K562 (cell line): ENCODE results near the gene GP1BB. TPM values are rescaled to one million over a fixed set of nuclear protein-coding genes. Genes with fewer than 3 reads are reported as not detected.

Experiments
- KLF1 ChIP-seq: fragments of 450-650 bp; IDR thresholded peaks from 2 replicates; pipeline ENCODE4 v1.6.1; 2016; ENCODE audit warnings: missing genetic modification characterization, missing compliant biosample characterization
- NCOA1 ChIP-seq: fragments of 450-650 bp; IDR thresholded peaks from 2 replicates; pipeline ENCODE4 v1.6.1; 2016; ENCODE audit warnings: low read depth
- POLR3G ChIP-seq: IDR thresholded peaks from 2 replicates; pipeline ENCODE4 v1.6.1; 2011; ENCODE audit not compliant: insufficient read length, insufficient replicate concordance; ENCODE audit errors: extremely low read depth
- SMAD2 ChIP-seq: fragments of 150-350 bp; IDR thresholded peaks from 2 replicates; pipeline ENCODE4 v1.6.1; 2014; ENCODE audit warnings: low read depth, mild to moderate bottlenecking, low read length
- SRSF7 ChIP-seq: fragments of 200-400 bp; formaldehyde crosslinking; optimal IDR thresholded peaks from 2 replicates; pipeline ENCODE3; 2017; ENCODE audit warnings: mild to moderate bottlenecking, low read depth, low read length
- ZNF75A ChIP-seq: fragments of 450-650 bp; formaldehyde crosslinking; IDR thresholded peaks from 2 replicates; pipeline ENCODE4 v1.4.0; 2020; ENCODE audit warnings: mild to moderate bottlenecking
- ZNF79 ChIP-seq: fragments of 250-450 bp; sonication (Bioruptor Pico); IDR thresholded peaks from 2 replicates; pipeline ENCODE4 v1.4.0; 2020; ENCODE audit warnings: low read depth, mild to moderate bottlenecking, moderate library complexity
- polyA plus RNA-seq, 8 experiments: library from polyadenylated mRNA; depleted of rRNA in 4 of 8; stranded (reverse) in 5 of 8; unstranded in 3 of 8; fragments of >200 nt; fragmentation: Nextera tagmentation in 2 of 8; fragmentation: Illumina TruSeq in 1 of 8; extraction: Ambion mirVana in 2 of 8; extraction: Trizol in 1 of 8; gene quantifications; 2 replicates each; pipeline versions ENCODE4 v1.2.1 to v1.2.3, GENCODE V29; 2011 to 2014; ENCODE audit warnings: inconsistent platforms in 1 of 8, missing spikeins in 1 of 8
- total RNA-seq, 7 experiments: library from RNA; depleted of rRNA in 6 of 7; stranded (reverse); fragments of >200 nt in 6 of 7; fragmentation: Illumina TruSeq in 2 of 7; extraction: Trizol in 2 of 7; gene quantifications; 2 replicates each; pipeline versions ENCODE4 v1.2.1 to v1.2.3, GENCODE V29; 2011 to 2021; ENCODE audit warnings: low replicate concordance in 1 of 7
- TF ChIP-seq, protein P1 (sequence below): sonication (generic); formaldehyde crosslinking; IDR thresholded peaks from 2 replicates; pipeline ENCODE4 v1.4.0; 2020; ENCODE audit warnings: mild to moderate bottlenecking, missing genetic modification reagents
- TF ChIP-seq, protein P2 (sequence below), 2 experiments: fragments of 450-650 bp; IDR thresholded peaks; 2 replicates each; pipeline ENCODE4 v1.6.1; 2016; ENCODE audit warnings: mild to moderate bottlenecking in 2 of 2, borderline replicate concordance in 1 of 2, low read depth in 1 of 2, moderate library complexity in 1 of 2
- TF ChIP-seq, protein P3 (sequence below): fragments of 250-450 bp; sonication (Bioruptor Pico); IDR thresholded peaks from 2 replicates; pipeline ENCODE4 v1.8.0; 2021; ENCODE audit warnings: moderate library complexity, mild to moderate bottlenecking, inconsistent platforms
- TF ChIP-seq, protein P4 (sequence below): sonication (generic); formaldehyde crosslinking; IDR thresholded peaks from 2 replicates; pipeline ENCODE4 v1.8.0; 2022; ENCODE audit warnings: mild to moderate bottlenecking, missing genetic modification reagents
- TF ChIP-seq, protein P5 (sequence below): fragments of 450-650 bp; IDR thresholded peaks from 2 replicates; pipeline ENCODE4 v1.7.0; 2016; ENCODE audit warnings: borderline replicate concordance

Gene GP1BB
- total and polyA plus RNA-seq, 9 of the 15 experiments (the other 6 are each of a cell fraction or from before 2014, with no cell fraction given) = 0.69 to 162 (median 2.8) TPM

DNA sequence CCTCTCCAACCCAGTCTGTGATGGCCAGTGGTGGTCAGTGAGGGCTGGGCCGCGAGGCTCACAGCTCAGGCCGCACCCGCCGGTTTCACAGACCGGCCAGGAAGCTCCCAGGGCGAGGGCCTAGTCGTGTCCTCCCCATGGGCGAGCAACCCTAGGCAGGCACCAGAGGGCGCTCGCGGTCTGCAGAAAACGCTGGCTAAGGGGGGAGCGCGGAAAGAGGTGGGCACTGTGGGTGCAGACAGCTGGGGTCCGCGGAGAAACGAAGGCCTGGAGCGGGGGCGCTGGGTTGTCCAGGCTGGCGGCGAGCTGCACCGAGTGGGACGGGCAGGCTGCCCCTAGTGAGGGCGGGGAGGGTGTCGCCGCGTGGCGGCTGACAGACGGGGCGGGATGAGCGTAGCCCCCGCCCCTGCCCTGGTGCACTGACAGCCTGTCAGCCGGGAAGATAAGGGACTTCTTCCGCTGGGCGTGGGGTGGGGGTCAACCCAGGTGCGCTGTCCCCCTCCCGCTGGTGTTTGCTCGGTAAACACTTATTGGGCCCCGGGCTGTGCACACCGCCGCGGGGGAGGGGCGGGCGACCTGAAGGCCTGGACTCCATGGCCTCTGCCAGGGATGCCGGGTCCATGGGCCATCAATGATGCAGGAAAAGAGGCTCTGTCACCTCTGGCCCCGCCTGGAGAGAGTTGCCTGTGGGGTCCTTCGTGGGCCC, 7.5 kb downstream of the GP1BB start (continued):
- TF ChIP-seq ZNF79 (CRISPR knock-in tag) = no peak
- TF ChIP-seq SRSF7 = no peak
- TF ChIP-seq POLR3G = no peak
- TF ChIP-seq, protein P1, sequence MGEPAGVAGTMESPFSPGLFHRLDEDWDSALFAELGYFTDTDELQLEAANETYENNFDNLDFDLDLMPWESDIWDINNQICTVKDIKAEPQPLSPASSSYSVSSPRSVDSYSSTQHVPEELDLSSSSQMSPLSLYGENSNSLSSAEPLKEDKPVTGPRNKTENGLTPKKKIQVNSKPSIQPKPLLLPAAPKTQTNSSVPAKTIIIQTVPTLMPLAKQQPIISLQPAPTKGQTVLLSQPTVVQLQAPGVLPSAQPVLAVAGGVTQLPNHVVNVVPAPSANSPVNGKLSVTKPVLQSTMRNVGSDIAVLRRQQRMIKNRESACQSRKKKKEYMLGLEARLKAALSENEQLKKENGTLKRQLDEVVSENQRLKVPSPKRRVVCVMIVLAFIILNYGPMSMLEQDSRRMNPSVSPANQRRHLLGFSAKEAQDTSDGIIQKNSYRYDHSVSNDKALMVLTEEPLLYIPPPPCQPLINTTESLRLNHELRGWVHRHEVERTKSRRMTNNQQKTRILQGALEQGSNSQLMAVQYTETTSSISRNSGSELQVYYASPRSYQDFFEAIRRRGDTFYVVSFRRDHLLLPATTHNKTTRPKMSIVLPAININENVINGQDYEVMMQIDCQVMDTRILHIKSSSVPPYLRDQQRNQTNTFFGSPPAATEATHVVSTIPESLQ (CRISPR knock-in tag) = no peak
- TF ChIP-seq SMAD2 = no peak
- TF ChIP-seq, protein P2, sequence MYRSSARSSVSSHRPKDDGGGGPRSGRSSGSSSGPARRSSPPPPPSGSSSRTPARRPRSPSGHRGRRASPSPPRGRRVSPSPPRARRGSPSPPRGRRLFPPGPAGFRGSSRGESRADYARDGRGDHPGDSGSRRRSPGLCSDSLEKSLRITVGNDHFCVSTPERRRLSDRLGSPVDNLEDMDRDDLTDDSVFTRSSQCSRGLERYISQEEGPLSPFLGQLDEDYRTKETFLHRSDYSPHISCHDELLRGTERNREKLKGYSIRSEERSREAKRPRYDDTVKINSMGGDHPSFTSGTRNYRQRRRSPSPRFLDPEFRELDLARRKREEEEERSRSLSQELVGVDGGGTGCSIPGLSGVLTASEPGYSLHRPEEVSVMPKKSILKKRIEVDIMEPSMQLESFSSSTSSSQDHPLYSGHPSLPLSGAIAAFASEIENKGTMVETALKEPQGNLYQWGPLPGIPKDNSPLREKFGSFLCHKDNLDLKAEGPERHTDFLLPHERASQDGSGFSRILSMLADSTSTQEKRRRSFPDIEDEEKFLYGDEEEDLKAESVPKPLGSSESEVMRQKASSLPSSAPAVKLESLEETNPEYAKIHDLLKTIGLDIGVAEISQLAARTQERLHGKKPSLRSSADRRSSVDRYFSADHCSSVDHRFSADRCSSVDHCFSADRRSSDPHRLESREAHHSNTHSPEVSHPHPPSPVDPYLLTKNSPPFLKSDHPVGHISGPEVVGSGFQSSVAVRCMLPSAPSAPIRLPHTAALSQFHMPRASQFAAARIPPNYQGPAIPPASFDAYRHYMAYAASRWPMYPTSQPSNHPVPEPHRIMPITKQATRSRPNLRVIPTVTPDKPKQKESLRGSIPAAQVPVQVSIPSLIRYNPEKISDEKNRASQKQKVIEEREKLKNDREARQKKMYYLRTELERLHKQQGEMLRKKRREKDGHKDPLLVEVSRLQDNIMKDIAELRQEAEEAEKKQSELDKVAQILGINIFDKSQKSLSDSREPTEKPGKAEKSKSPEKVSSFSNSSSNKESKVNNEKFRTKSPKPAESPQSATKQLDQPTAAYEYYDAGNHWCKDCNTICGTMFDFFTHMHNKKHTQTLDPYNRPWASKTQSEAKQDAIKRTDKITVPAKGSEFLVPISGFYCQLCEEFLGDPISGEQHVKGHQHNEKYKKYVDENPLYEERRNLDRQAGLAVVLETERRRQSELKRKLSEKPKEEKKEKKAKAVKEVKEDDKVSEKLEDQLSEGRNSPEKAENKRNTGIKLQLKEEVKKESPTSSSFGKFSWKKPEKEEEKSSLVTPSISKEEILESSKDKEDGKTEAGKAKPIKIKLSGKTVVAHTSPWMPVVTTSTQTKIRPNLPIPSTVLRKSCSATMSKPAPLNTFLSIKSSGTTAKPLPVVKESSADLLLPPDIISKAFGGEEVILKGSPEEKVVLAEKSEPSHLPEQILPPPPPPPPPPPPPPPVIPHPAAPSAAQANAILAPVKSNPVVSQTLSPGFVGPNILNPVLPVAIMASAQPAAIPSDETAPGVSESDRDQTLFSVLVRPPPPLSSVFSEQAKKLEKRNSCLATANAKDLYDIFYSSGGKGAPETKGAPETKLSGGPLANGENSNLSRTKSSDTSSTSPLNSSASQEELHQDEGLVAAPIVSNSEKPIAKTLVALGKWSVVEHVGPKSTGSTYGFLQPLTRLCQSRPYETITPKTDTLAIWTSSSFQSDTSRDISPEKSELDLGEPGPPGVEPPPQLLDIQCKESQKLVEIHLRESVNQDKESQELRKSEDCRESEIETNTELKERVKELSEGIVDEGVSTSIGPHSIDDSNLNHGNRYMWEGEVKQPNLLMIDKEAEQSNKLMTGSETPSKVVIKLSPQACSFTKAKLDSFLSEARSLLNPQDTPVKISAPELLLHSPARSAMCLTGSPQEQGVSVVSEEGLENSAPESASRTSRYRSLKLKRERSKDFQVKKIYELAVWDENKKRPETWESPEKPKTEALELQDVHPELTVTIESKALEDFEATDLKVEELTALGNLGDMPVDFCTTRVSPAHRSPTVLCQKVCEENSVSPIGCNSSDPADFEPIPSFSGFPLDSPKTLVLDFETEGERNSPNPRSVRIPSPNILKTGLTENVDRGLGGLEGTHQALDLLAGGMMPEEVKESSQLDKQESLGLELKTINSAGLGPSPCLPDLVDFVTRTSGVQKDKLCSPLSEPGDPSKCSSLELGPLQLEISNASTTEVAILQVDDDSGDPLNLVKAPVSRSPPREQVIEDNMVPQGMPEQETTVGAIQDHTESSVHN (IDR thresholded peaks at IDR 0.05; ENCODE audit: borderline replicate concordance in 1 of 2, low read depth in 1 of 2) = no peak
- TF ChIP-seq NCOA1 = no peak
- TF ChIP-seq, protein P3, sequence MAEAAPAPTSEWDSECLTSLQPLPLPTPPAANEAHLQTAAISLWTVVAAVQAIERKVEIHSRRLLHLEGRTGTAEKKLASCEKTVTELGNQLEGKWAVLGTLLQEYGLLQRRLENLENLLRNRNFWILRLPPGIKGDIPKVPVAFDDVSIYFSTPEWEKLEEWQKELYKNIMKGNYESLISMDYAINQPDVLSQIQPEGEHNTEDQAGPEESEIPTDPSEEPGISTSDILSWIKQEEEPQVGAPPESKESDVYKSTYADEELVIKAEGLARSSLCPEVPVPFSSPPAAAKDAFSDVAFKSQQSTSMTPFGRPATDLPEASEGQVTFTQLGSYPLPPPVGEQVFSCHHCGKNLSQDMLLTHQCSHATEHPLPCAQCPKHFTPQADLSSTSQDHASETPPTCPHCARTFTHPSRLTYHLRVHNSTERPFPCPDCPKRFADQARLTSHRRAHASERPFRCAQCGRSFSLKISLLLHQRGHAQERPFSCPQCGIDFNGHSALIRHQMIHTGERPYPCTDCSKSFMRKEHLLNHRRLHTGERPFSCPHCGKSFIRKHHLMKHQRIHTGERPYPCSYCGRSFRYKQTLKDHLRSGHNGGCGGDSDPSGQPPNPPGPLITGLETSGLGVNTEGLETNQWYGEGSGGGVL = no peak
- no peak for TF ChIP-seq ZNF75A (CRISPR knock-in tag)
- TF ChIP-seq KLF1 (tag) = no peak; the same call in 1 of the 2 replicates
- TF ChIP-seq, protein P4, sequence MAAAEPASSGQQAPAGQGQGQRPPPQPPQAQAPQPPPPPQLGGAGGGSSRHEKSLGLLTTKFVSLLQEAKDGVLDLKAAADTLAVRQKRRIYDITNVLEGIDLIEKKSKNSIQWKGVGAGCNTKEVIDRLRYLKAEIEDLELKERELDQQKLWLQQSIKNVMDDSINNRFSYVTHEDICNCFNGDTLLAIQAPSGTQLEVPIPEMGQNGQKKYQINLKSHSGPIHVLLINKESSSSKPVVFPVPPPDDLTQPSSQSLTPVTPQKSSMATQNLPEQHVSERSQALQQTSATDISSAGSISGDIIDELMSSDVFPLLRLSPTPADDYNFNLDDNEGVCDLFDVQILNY (CRISPR knock-in tag) = no peak
- TF ChIP-seq, protein P5, sequence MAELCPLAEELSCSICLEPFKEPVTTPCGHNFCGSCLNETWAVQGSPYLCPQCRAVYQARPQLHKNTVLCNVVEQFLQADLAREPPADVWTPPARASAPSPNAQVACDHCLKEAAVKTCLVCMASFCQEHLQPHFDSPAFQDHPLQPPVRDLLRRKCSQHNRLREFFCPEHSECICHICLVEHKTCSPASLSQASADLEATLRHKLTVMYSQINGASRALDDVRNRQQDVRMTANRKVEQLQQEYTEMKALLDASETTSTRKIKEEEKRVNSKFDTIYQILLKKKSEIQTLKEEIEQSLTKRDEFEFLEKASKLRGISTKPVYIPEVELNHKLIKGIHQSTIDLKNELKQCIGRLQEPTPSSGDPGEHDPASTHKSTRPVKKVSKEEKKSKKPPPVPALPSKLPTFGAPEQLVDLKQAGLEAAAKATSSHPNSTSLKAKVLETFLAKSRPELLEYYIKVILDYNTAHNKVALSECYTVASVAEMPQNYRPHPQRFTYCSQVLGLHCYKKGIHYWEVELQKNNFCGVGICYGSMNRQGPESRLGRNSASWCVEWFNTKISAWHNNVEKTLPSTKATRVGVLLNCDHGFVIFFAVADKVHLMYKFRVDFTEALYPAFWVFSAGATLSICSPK = no peak
